Vagina (tissue), 2 donors: Measurements from ENCODE around the gene DNAJB4. TPM values are rescaled to one million over a fixed set of nuclear protein-coding genes. Genes with fewer than 3 reads are reported as not detected.

Experiments
- DNase-seq, 2 donors: peaks; one replicate each; pipeline ENCODE4 v3.0.0-alpha.2; 2017; ENCODE audit errors: extremely low spot score in 2 of 2
- H3K27ac ChIP-seq: fragments of 200-600 bp; sonication (generic); one replicate; pipeline ENCODE4 v1.5.1; 2019
- H3K27me3 ChIP-seq: fragments of 200-600 bp; sonication (generic); one replicate; pipeline ENCODE4 v1.5.1; 2019
- H3K36me3 ChIP-seq, 2 donors: fragments of 200-600 bp; sonication (generic); one replicate each; pipeline ENCODE4 v1.5.1; 2017 to 2019
- H3K4me1 ChIP-seq: fragments of 200-600 bp; sonication (generic); one replicate; pipeline ENCODE4 v1.5.1; 2019
- H3K4me3 ChIP-seq, 2 donors: fragments of 200-600 bp; sonication (generic); 1 replicate in 1 of 2; 2 replicates in 1 of 2; pipeline ENCODE4 v1.5.1; 2016 to 2019
- H3K9me3 ChIP-seq: fragments of 200-600 bp; sonication (generic); one replicate; pipeline ENCODE4 v1.5.1; 2019
- CTCF ChIP-seq, 3 experiments: fragments of 450-650 bp in 2 of 3; fragments of 200-600 bp in 1 of 3; sonication (generic) in 1 of 3; IDR thresholded peaks; one replicate each; pipeline ENCODE4 v1.5.1; 2017 to 2019; ENCODE audit warnings: antibody characterized with exemption in 3 of 3, mild to moderate bottlenecking in 2 of 3, moderate library complexity in 2 of 3
- POLR2A ChIP-seq, 2 donors: fragments of 450-650 bp; IDR thresholded peaks; one replicate each; pipeline ENCODE4 v1.6.1; 2017; ENCODE audit warnings: antibody characterized with exemption in 2 of 2, mild to moderate bottlenecking in 2 of 2, moderate library complexity in 2 of 2
- POLR2AphosphoS5 ChIP-seq, 2 donors: sonication (generic); formaldehyde crosslinking; IDR thresholded peaks; one replicate each; pipeline ENCODE4 v1.9.0; 2017; ENCODE audit warnings: antibody characterized with exemption in 2 of 2, mild to moderate bottlenecking in 2 of 2, low read depth in 1 of 2; ENCODE audit not compliant: insufficient read depth in 1 of 2
- intact Hi-C: fragments of 100-400 bp; cut with DNase I; formaldehyde crosslinking; loops from one replicate; pipeline ENCODE4 v1.15.1; 2023
- total RNA-seq: library from RNA; depleted of rRNA; stranded (reverse); fragments of >200 nt; gene quantifications from one replicate; pipeline ENCODE4 v1.2.3, GENCODE V29; 2016

Gene DNAJB4
- total RNA-seq, 1 donor from 2014 or later, result 20.9 TPM

DNA sequence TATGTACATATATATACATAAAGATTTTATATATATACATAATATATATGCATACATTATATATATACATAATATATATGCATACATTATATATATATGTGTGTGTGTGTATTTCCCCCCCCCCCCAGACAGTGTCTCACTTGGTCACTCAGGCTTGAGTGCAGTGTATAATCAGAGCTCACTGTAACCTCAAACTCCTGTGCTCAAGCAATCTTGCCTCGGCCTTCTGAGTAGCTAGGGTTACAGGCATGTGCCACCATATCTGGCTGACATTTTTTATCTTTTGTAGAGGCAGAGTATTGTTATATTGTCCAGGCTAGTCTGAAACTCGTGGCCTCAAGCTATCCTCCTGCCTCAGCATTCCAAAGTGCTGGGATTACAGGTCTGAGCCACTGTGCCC is 16.8 kb upstream of the DNAJB4 start:
- no peak overlapping the region for H3K27ac ChIP-seq
- TF ChIP-seq POLR2A (IDR thresholded peaks at IDR 0.05) (no peak), POLR2AphosphoS5 (IDR thresholded peaks at IDR 0.05; ENCODE audit: insufficient read depth in 1 of 2, low read depth in 1 of 2) (no peak), CTCF (IDR thresholded peaks at IDR 0.05) (no peak)
- H3K4me1 ChIP-seq, result no peaks in the 10 kb centered on the region
- DNase-seq, result no peak
- H3K27me3 ChIP-seq, result no peaks in the 10 kb centered on the region
- no peaks in the 10 kb centered on the region for H3K36me3 ChIP-seq
- intact Hi-C loops, result no loop called here
- H3K4me3 ChIP-seq, result no peak overlapping the region
- no peaks in the 10 kb centered on the region for H3K9me3 ChIP-seq

GRCh38 chr1:77989744-77990143 is 15.0 kb upstream of the DNAJB4 start:
- intact Hi-C loops, result no loop called here
- Histone ChIP-seq H3K4me3 (no peak overlapping the region), H3K4me1 (no peaks in the 10 kb centered on the region), H3K27me3 (no peaks in the 10 kb centered on the region), H3K36me3 (peaks cover 0 to 7% of the 10 kb centered on the region in 2 donors), H3K9me3 (no peaks in the 10 kb centered on the region), H3K27ac (no peak overlapping the region)
- no peak for DNase-seq
- no peak for TF ChIP-seq CTCF (IDR thresholded peaks at IDR 0.05)
- TF ChIP-seq POLR2A (IDR thresholded peaks at IDR 0.05), result no peak

DNA sequence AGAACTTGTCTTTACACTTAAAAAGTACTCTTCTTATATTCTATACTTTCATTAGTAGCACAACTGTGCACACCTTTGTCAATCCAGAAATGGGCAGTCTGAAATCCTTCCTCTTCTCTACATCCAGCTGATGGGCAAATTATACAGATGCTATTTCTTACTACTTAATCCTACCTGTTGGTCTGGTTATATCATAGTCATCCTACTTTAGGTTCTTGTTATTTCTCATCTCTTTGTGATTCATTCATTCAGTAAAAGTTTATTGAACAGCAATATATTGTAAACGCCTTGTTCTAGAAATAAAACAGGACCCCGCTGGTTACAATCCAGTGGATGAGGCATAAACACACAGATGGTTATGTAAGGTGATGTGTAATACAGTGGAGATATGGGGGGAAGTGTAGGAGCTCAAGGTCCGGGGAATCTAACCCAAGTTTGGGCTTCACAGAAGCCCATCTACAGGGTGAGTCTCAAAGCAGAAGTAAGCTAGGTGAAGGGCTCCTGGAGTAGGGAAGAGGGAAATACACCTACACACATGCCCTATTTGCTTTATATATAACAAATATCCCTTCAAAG is 14.0 kb upstream of the DNAJB4 start:
- H3K27me3 ChIP-seq, result no peaks in the 10 kb centered on the region
- H3K9me3 ChIP-seq, result no peaks in the 10 kb centered on the region
- TF ChIP-seq CTCF (IDR thresholded peaks at IDR 0.05), result no peak
- peak in 1 of 2 donors; percentile 18 for TF ChIP-seq POLR2AphosphoS5 (IDR thresholded peaks at IDR 0.05; ENCODE audit: insufficient read depth in 1 of 2, low read depth in 1 of 2)
- no peak for TF ChIP-seq POLR2A (IDR thresholded peaks at IDR 0.05)
- intact Hi-C loops, result no loop called here
- H3K36me3 ChIP-seq, result peaks cover 0 to 7% of the 10 kb centered on the region in 2 donors
- no peak for DNase-seq
- H3K4me1 ChIP-seq, result no peaks in the 10 kb centered on the region
- no peak overlapping the region for H3K4me3 ChIP-seq
- no peak overlapping the region for H3K27ac ChIP-seq

DNA sequence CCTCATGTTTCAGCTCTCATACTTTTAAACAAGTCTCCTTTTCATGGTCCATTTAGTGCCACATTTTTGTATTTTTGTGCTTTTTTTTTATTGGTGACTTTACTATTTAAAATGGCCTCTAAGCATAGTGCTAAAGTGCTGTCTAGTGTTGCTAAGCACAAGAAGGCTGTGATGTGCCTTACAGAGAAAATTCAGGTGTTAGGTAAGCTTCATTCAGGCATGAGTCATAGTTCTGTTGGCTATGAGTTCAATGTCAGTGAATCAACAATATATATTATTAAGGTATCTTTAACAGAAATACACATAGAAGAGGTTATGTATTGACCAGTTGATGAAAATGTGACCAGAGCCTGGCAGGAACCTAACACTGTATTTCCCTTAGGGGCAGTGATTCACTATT is 13.1 kb upstream of the DNAJB4 start:
- no peaks in the 10 kb centered on the region for H3K4me1 ChIP-seq
- intact Hi-C loops, result no loop called here
- TF ChIP-seq CTCF (IDR thresholded peaks at IDR 0.05), result no peak
- no peak for TF ChIP-seq POLR2AphosphoS5 (IDR thresholded peaks at IDR 0.05; ENCODE audit: insufficient read depth in 1 of 2, low read depth in 1 of 2)
- TF ChIP-seq POLR2A (IDR thresholded peaks at IDR 0.05), result no peak
- H3K27ac ChIP-seq, result no peak overlapping the region
- H3K36me3 ChIP-seq, result peaks cover 0 to 7% of the 10 kb centered on the region in 2 donors
- H3K9me3 ChIP-seq, result no peaks in the 10 kb centered on the region
- no peaks in the 10 kb centered on the region for H3K27me3 ChIP-seq
- H3K4me3 ChIP-seq, result no peak overlapping the region
- DNase-seq, result no peak

GRCh38 chr1:77994117-77994705 is 10.5 kb upstream of the DNAJB4 start:
- intact Hi-C loops, result no loop called here
- Histone ChIP-seq H3K36me3 (peaks cover 0 to 7% of the 10 kb centered on the region in 2 donors), H3K9me3 (no peaks in the 10 kb centered on the region), H3K27me3 (no peaks in the 10 kb centered on the region), H3K27ac (no peak overlapping the region), H3K4me3 (no peak overlapping the region), H3K4me1 (no peaks in the 10 kb centered on the region)
- TF ChIP-seq POLR2AphosphoS5 (IDR thresholded peaks at IDR 0.05; ENCODE audit: insufficient read depth in 1 of 2, low read depth in 1 of 2) (no peak), POLR2A (IDR thresholded peaks at IDR 0.05) (no peak), CTCF (IDR thresholded peaks at IDR 0.05) (no peak)
- no peak for DNase-seq
